GM12878 (cell line): ENCODE results near the gene HERC6. TPM values are rescaled to one million over a fixed set of nuclear protein-coding genes. Genes with fewer than 3 reads are reported as not detected.

Experiments used
- ATAC-seq: fragments of 200-7000 bp; cut with Tn5 transposase; 3 replicates; pipeline ENCODE4 v1.9.1; 2020; ENCODE audit warnings: mild to moderate bottlenecking, moderate library complexity
- BruUV-seq: library from RNA; stranded (reverse); fragments of 400-500 nt; replicated peaks from 2 replicates; lab custom pipeline; 2021; lab: Mats Ljungman, UMichigan
- CTCF ChIA-PET: fragments of 300-600 bp; sonication (Branson Sonifier 250); formaldehyde crosslinking; extraction: SDS; loops from one replicate; lab custom pipeline; 2021; ENCODE audit warnings: inconsistent platforms; lab: Yijun Ruan, JAX
- POLR2A ChIA-PET: fragments of 350-600 bp; formaldehyde crosslinking; extraction: SDS; loops from one replicate; lab custom pipeline; 2021; ENCODE audit warnings: inconsistent platforms; lab: Charles Lee
- RAD21 ChIA-PET: fragments of 300-600 bp; sonication (Branson Sonifier 250); formaldehyde crosslinking; loops from one replicate; lab custom pipeline; 2023; ENCODE audit warnings: antibody characterized with exemption; ENCODE audit not compliant: unreplicated experiment; lab: Charles Lee
- SMC1A ChIA-PET: fragments of 300-600 bp; sonication (Branson Sonifier 250); formaldehyde crosslinking; loops from one replicate; lab custom pipeline; 2023; ENCODE audit not compliant: unreplicated experiment, uncharacterized antibody; lab: Charles Lee
- DNase-seq: peaks from one replicate; pipeline ENCODE4 v3.0.0-alpha.2; 2011; ENCODE audit warnings: low read depth, low spot score
- FAIRE-seq: peaks from 3 replicates; lab custom pipeline; 2011; peaks lifted over from hg19 to GRCh38; lab: Jason Lieb, UNC
- H2AFZ ChIP-seq: 2 replicates; pipeline ENCODE4 v1.6.0; 2011; ENCODE audit warnings: low read depth, low read length, control low read depth; ENCODE audit not compliant: control insufficient read depth
- H3K27ac ChIP-seq: 2 replicates; pipeline ENCODE4 v1.5.1; 2011; ENCODE audit warnings: control low read depth; ENCODE audit not compliant: control insufficient read depth, insufficient read depth
- H3K27me3 ChIP-seq, 2 experiments: replicated peaks in 1 of 2; 2 replicates each; pipeline versions ENCODE4 v1.6.0 to v1.6.1; 2011; ENCODE audit warnings: low read length in 1 of 2; ENCODE audit not compliant: control insufficient read depth in 2 of 2, insufficient read depth in 2 of 2
- H3K36me3 ChIP-seq, 2 experiments: 2 replicates each; pipeline ENCODE4 v1.5.1; 2011; ENCODE audit warnings: low read length in 1 of 2; ENCODE audit not compliant: control insufficient read depth in 2 of 2, insufficient read depth in 2 of 2
- H3K4me1 ChIP-seq: 2 replicates; pipeline ENCODE4 v1.6.1; 2011; ENCODE audit warnings: mild to moderate bottlenecking, low read length, moderate library complexity, mixed read lengths; ENCODE audit not compliant: control insufficient read depth, insufficient read depth
- H3K4me2 ChIP-seq: 2 replicates; pipeline ENCODE4 v1.6.0; 2011; ENCODE audit warnings: control low read depth; ENCODE audit not compliant: control insufficient read depth, insufficient read depth
- H3K4me3 ChIP-seq: fragments of 200-600 bp; sonication (generic); 2 replicates; pipeline ENCODE4 v1.5.1; 2016
- H3K79me2 ChIP-seq: 2 replicates; pipeline ENCODE4 v1.6.0; 2011; ENCODE audit warnings: low read length; ENCODE audit not compliant: control insufficient read depth, insufficient read depth
- H3K9ac ChIP-seq: 2 replicates; pipeline ENCODE4 v1.8.0; 2011; ENCODE audit warnings: low read length, control low read depth, mixed read lengths; ENCODE audit not compliant: control insufficient read depth, insufficient read depth
- H3K9me3 ChIP-seq: replicated peaks from 3 replicates; pipeline ENCODE4 v1.5.1; 2011; ENCODE audit warnings: mild to moderate bottlenecking, low read length; ENCODE audit not compliant: control insufficient read depth, insufficient read depth
- H4K20me1 ChIP-seq: 2 replicates; pipeline ENCODE4 v1.6.0; 2011; ENCODE audit not compliant: control insufficient read depth, insufficient read depth
- ASH2L ChIP-seq: fragments of 300-600, 200-600 bp; sonication (generic); IDR thresholded peaks from 2 replicates; pipeline ENCODE4 v1.6.1; 2017; ENCODE audit warnings: low read depth, mild to moderate bottlenecking, borderline replicate concordance
- CBX5 ChIP-seq: sonication (generic); IDR thresholded peaks from 2 replicates; pipeline ENCODE4 v1.6.1; 2016; ENCODE audit warnings: low read depth, moderate library complexity, mild to moderate bottlenecking, inconsistent platforms
- CREM ChIP-seq: IDR thresholded peaks from 2 replicates; pipeline ENCODE4 v1.6.1; 2014; ENCODE audit warnings: antibody characterized with exemption, low read depth
- ESRRA ChIP-seq: IDR thresholded peaks from 2 replicates; pipeline ENCODE4 v1.6.1; 2012; ENCODE audit warnings: mild to moderate bottlenecking, low read length, improper control_type of control experiment
- NFIC ChIP-seq: IDR thresholded peaks from 2 replicates; pipeline ENCODE4 v1.6.1; 2012; ENCODE audit warnings: low read depth, mild to moderate bottlenecking, inconsistent platforms, low read length, moderate library complexity
- SIX5 ChIP-seq: IDR thresholded peaks from 2 replicates; pipeline ENCODE4 v1.6.1; 2011; ENCODE audit warnings: mild to moderate bottlenecking, low read depth, low read length, moderate library complexity; ENCODE audit not compliant: severe bottlenecking
- ZZZ3 ChIP-seq: IDR thresholded peaks from 2 replicates; pipeline ENCODE4 v1.6.1; 2011; ENCODE audit warnings: low read depth; ENCODE audit not compliant: control insufficient read depth, insufficient read length
- WGBS: methylation state at CpG from one replicate; pipeline ENCODE4 v1.1.6; 2016; ENCODE audit warnings: low lambda C conversion rate; ENCODE audit not compliant: insufficient replicate concordance, insufficient coverage; ENCODE audit errors: missing lambda C conversion rate; 5-methylcytosine and 5-hydroxymethylcytosine counted together
- in situ Hi-C: fragments of 300-500 bp; cut with MboI; formaldehyde crosslinking; loops from 9 replicates; pipeline ENCODE4 v1.14.3; 2018; ENCODE audit warnings: mixed read lengths
- intact Hi-C: fragments of 100-400 bp; cut with micrococcal nuclease; formaldehyde crosslinking; loops from one replicate; pipeline ENCODE4 v1.14.2; 2022; ENCODE audit not compliant: unreplicated experiment
- polyA plus RNA-seq, 11 experiments: library from polyadenylated mRNA; depleted of rRNA in 4 of 11; unstranded in 6 of 11; stranded (reverse) in 5 of 11; fragments of >200 nt; fragmentation: Nextera tagmentation in 4 of 11; fragmentation: Illumina TruSeq in 1 of 11; extraction: Ambion mirVana in 4 of 11; extraction: Trizol in 1 of 11; gene quantifications; 1 replicate in 1 of 11; 2 replicates in 10 of 11; pipeline versions ENCODE4 v1.2.1 to v1.2.3, GENCODE V29; 2011 to 2016; ENCODE audit warnings: inconsistent platforms in 2 of 11, missing spikeins in 2 of 11, low read depth in 1 of 11
- total RNA-seq, 4 experiments: library from RNA; depleted of rRNA in 3 of 4; stranded (reverse); fragments of >200 nt in 3 of 4; fragmentation: Illumina TruSeq in 1 of 4; extraction: Trizol in 1 of 4; gene quantifications; 2 replicates each; pipeline versions ENCODE4 v1.2.1 to v1.2.3, GENCODE V29; 2013 to 2021
- TF ChIP-seq, protein P1 (sequence below): fragments of 450-650 bp; IDR thresholded peaks from 2 replicates; pipeline ENCODE4 v1.6.1; 2016; ENCODE audit warnings: mild to moderate bottlenecking, moderate library complexity, borderline replicate concordance
- TF ChIP-seq, protein P2 (sequence below): fragments of 450-650 bp; IDR thresholded peaks from 2 replicates; pipeline ENCODE4 v1.6.1; 2017; ENCODE audit warnings: mild to moderate bottlenecking
- TF ChIP-seq, protein P3 (sequence below): IDR thresholded peaks from 2 replicates; pipeline ENCODE4 v1.6.1; 2011; ENCODE audit warnings: low read depth, mild to moderate bottlenecking, low read length, moderate library complexity, borderline replicate concordance; ENCODE audit errors: extremely low read depth
- TF ChIP-seq, protein P4 (sequence below): fragments of 450-650 bp; IDR thresholded peaks from 2 replicates; pipeline ENCODE4 v1.6.1; 2016; ENCODE audit warnings: mild to moderate bottlenecking

HERC6 gene
- total and polyA plus RNA-seq, 10 of the 15 experiments (the other 5 are each of a cell fraction or from before 2014, with no cell fraction given): 1.7 to 26.4 (median 5.9) TPM

DNA sequence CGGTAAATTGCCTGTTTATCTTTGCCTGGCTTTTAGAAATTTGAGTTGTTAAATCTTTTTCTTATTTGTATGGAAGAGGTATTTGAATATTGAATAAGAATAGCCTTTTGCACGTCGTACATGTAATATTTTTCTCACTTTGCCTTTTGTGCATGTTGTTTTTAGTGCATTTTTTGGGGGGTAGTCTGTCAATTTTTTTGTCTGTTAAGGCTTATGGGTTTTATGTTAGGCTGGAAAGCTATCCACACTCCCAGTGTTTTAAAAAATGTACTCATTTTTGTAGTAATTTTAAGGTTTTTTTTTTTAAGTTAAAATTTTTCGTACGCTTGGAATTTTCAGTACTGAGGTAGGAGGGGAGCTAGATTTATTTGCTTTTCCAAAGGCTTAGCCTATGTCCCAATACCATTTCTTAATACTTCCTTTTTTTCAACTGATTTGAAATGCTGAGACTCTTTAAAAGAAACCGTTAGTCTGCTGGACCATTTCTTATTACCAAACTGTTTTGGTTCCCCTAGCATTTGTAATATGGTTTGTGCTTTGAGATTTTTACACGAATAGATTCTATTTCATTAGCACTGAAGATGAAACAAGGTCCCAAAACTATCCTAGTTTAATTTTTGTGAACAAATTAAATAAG lies 79.6 kb downstream of the HERC6 start:
- ChIA-PET SMC1A (interaction anchor here (0.7 to 4.3 kb wide), 6 partner anchors 10 to 239 kb away, joined by 3 to 18 read pairs (median 4); partner anchors contain the start of gene HERC6), CTCF (interaction anchor here (0.6 to 5.7 kb wide), 5 partner anchors 35 to 239 kb away, joined by 3 to 41 read pairs (median 4); partner anchors contain the start of gene HERC6), RAD21 (interaction anchor here (1.1 to 4.4 kb wide), 6 partner anchors 12 to 436 kb away, joined by 3 to 32 read pairs (median 8); partner anchors contain the start of genes HERC6 and PYURF), POLR2A (interaction anchor here (0.6 to 3.7 kb wide), 6 partner anchors 65 to 275 kb away, joined by 3 to 39 read pairs (median 10); partner anchors contain the start of genes HERC6, PPM1K and PYURF)
- WGBS: 48% methylated on average over 7 of the region's 7 CpGs
- peak overlapping the region; percentile 97 for H3K27ac ChIP-seq
- peaks cover 48% of the 10 kb centered on the region for H3K79me2 ChIP-seq
- DNase-seq (no peak), FAIRE-seq (no peak), ATAC-seq (no peak)
- peaks cover 11% of the 10 kb centered on the region for H3K4me1 ChIP-seq
- H3K4me2 ChIP-seq: peak overlapping the region; percentile 78
- no peaks in the 10 kb centered on the region for H4K20me1 ChIP-seq
- no peaks in the 10 kb centered on the region; the same call in 2 of the 3 replicates for H3K9me3 ChIP-seq
- BruUV-seq: no TSS peak
- intact Hi-C loops (no loop called here), in situ Hi-C loops (no loop called here)
- peak overlapping the region; percentile 94 for H3K9ac ChIP-seq
- H3K4me3 ChIP-seq: peak overlapping the region; percentile 60
- H2AFZ ChIP-seq: peak overlapping the region; percentile 95
- H3K27me3 ChIP-seq: no peaks in the 10 kb centered on the region
- H3K36me3 ChIP-seq: peaks cover 0 to 13% of the 10 kb centered on the region in 2 experiments; a peak in 1 of 4 replicates
- TF ChIP-seq, protein P1, sequence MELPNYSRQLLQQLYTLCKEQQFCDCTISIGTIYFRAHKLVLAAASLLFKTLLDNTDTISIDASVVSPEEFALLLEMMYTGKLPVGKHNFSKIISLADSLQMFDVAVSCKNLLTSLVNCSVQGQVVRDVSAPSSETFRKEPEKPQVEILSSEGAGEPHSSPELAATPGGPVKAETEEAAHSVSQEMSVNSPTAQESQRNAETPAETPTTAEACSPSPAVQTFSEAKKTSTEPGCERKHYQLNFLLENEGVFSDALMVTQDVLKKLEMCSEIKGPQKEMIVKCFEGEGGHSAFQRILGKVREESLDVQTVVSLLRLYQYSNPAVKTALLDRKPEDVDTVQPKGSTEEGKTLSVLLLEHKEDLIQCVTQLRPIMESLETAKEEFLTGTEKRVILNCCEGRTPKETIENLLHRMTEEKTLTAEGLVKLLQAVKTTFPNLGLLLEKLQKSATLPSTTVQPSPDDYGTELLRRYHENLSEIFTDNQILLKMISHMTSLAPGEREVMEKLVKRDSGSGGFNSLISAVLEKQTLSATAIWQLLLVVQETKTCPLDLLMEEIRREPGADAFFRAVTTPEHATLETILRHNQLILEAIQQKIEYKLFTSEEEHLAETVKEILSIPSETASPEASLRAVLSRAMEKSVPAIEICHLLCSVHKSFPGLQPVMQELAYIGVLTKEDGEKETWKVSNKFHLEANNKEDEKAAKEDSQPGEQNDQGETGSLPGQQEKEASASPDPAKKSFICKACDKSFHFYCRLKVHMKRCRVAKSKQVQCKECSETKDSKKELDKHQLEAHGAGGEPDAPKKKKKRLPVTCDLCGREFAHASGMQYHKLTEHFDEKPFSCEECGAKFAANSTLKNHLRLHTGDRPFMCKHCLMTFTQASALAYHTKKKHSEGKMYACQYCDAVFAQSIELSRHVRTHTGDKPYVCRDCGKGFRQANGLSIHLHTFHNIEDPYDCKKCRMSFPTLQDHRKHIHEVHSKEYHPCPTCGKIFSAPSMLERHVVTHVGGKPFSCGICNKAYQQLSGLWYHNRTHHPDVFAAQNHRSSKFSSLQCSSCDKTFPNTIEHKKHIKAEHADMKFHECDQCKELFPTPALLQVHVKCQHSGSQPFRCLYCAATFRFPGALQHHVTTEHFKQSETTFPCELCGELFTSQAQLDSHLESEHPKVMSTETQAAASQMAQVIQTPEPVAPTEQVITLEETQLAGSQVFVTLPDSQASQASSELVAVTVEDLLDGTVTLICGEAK: 0 out of 2 replicates have a peak, but pooled peaks have one; percentile 10
- no peak for TF ChIP-seq ESRRA
- TF ChIP-seq, protein P2, sequence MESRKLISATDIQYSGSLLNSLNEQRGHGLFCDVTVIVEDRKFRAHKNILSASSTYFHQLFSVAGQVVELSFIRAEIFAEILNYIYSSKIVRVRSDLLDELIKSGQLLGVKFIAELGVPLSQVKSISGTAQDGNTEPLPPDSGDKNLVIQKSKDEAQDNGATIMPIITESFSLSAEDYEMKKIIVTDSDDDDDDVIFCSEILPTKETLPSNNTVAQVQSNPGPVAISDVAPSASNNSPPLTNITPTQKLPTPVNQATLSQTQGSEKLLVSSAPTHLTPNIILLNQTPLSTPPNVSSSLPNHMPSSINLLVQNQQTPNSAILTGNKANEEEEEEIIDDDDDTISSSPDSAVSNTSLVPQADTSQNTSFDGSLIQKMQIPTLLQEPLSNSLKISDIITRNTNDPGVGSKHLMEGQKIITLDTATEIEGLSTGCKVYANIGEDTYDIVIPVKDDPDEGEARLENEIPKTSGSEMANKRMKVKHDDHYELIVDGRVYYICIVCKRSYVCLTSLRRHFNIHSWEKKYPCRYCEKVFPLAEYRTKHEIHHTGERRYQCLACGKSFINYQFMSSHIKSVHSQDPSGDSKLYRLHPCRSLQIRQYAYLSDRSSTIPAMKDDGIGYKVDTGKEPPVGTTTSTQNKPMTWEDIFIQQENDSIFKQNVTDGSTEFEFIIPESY: no peak
- TF ChIP-seq, protein P3, sequence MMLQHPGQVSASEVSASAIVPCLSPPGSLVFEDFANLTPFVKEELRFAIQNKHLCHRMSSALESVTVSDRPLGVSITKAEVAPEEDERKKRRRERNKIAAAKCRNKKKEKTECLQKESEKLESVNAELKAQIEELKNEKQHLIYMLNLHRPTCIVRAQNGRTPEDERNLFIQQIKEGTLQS: no peak
- TF ChIP-seq CBX5: no peak
- no peak for TF ChIP-seq ASH2L
- TF ChIP-seq CREM: no peak
- TF ChIP-seq, protein P4, sequence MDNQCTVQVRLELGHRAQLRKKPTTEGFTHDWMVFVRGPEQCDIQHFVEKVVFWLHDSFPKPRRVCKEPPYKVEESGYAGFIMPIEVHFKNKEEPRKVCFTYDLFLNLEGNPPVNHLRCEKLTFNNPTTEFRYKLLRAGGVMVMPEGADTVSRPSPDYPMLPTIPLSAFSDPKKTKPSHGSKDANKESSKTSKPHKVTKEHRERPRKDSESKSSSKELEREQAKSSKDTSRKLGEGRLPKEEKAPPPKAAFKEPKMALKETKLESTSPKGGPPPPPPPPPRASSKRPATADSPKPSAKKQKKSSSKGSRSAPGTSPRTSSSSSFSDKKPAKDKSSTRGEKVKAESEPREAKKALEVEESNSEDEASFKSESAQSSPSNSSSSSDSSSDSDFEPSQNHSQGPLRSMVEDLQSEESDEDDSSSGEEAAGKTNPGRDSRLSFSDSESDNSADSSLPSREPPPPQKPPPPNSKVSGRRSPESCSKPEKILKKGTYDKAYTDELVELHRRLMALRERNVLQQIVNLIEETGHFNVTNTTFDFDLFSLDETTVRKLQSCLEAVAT: peak; percentile 5; the same call in 1 of the 2 replicates
- no peak for TF ChIP-seq SIX5
- TF ChIP-seq NFIC: no peak
- no peak for TF ChIP-seq ZZZ3
